Right ventricle myocardium superior (tissue), 1 donor: ENCODE measurements around the gene ZKSCAN4. TPM values are rescaled to one million over a fixed set of nuclear protein-coding genes. Genes with fewer than 3 reads are reported as not detected.
A peak's percentile ranks its signal among the peaks of the same experiment; 100 is the strongest.

Experiments
- ATAC-seq: fragments of 200-7000 bp; cut with Tn5 transposase; one replicate; pipeline ENCODE4 v1.9.1; 2020; ENCODE audit warnings: mild to moderate bottlenecking; ENCODE audit not compliant: poor library complexity
- DNase-seq: peaks from one replicate; pipeline ENCODE4 v3.0.0-alpha.2; 2020
- intact Hi-C: fragments of 100-400 bp; cut with DNase I; formaldehyde crosslinking; loops from one replicate; pipeline ENCODE4 v1.11.2; 2022
- total RNA-seq: library from RNA; stranded (reverse); fragmentation: NEBNext Ultra II Directional; extraction: Animal tissue kit (Norgen Biotek cat#: 25700); gene quantifications from one replicate; pipeline ENCODE4 v1.2.1, GENCODE V29; 2021
- donor health status: DM: no; HTN: yes; CAD: no; lungs with severe emphysema.

The ZKSCAN4 gene
- total RNA-seq, 1 donor from 2014 or later, result 2.6 TPM

GRCh38 chr6:28215425-28215824, 36.6 kb downstream of the ZKSCAN4 start:
- ATAC-seq, result no peak
- intact Hi-C loops, result no loop called here
- DNase-seq, result no peak

- no peak for ATAC-seq
- no peak for DNase-seq
- intact Hi-C loops, result no loop called here
Observed at GRCh38 chr6:28213213-28213523, 38.9 kb downstream of the ZKSCAN4 start.

GRCh38 chr6:28212510-28213212, 39.4 kb downstream of the ZKSCAN4 start:
- DNase-seq, result peak; percentile 50
- intact Hi-C loops, result no loop called here
- peak; percentile 38 for ATAC-seq

GRCh38 chr6:28211840-28212509, 40.1 kb downstream of the ZKSCAN4 start:
- ATAC-seq, result no peak
- DNase-seq, result no peak
- intact Hi-C loops, result no loop called here

- intact Hi-C loops, result no loop called here
- ATAC-seq, result no peak
Observed at GRCh38 chr6:28209753-28210535, 42.1 kb downstream of the ZKSCAN4 start.

GRCh38 chr6:28208111-28208659, 43.9 kb downstream of the ZKSCAN4 start:
- DNase-seq (no peak), ATAC-seq (no peak)
- intact Hi-C loops, result no loop called here

More at GRCh38 chr6:28209753-28210535, 42.1 kb downstream of the ZKSCAN4 start:
- DNase-seq, result no peak

GRCh38 chr6:28207510-28208110, 44.5 kb downstream of the ZKSCAN4 start:
- ATAC-seq, result peak; percentile 45
- intact Hi-C loops, result no loop called here
- DNase-seq, result no peak

GRCh38 chr6:28206928-28207509, 45.0 kb downstream of the ZKSCAN4 start:
- ATAC-seq (no peak), DNase-seq (no peak)
- intact Hi-C loops, result no loop called here

- no peak for ATAC-seq
- intact Hi-C loops, result no loop called here
- no peak for DNase-seq
Observed at GRCh38 chr6:28206527-28206926, 45.5 kb downstream of the ZKSCAN4 start.

- intact Hi-C loops, result no loop called here
- ATAC-seq (no peak), DNase-seq (no peak)
Observed at GRCh38 chr6:28205879-28206278, 46.2 kb downstream of the ZKSCAN4 start.

GRCh38 chr6:28203201-28203600, 48.9 kb downstream of the ZKSCAN4 start:
- no peak for DNase-seq
- intact Hi-C loops, result no loop called here
- no peak for ATAC-seq

GRCh38 chr6:28200020-28200419, 52.0 kb downstream of the ZKSCAN4 start:
- no peak for DNase-seq
- ATAC-seq, result no peak
- intact Hi-C loops, result no loop called here

Other genes starting within 250 kb of the ZKSCAN4 start
- gene ZNF165, start 171.7 kb downstream of the ZKSCAN4 start, total RNA-seq, result 0.56 TPM
- 1.2 TPM for gene ZSCAN16, start 127.7 kb downstream of the ZKSCAN4 start, total RNA-seq
- gene ZKSCAN8, start 110.4 kb downstream of the ZKSCAN4 start, total RNA-seq, result 12.0 TPM
- 8.2 TPM for gene ZSCAN9, start 27.0 kb downstream of the ZKSCAN4 start, total RNA-seq
- gene NKAPL, start 7.0 kb upstream of the ZKSCAN4 start, total RNA-seq, result 5.1 TPM
- 14.0 TPM for gene ZSCAN26, start 14.9 kb upstream of the ZKSCAN4 start, total RNA-seq
- 2.3 TPM for gene PGBD1, start 29.3 kb upstream of the ZKSCAN4 start, total RNA-seq
- 8.1 TPM for gene ZSCAN31, start 83.9 kb upstream of the ZKSCAN4 start, total RNA-seq
- gene ZKSCAN3, start 97.7 kb upstream of the ZKSCAN4 start, total RNA-seq, result 3.6 TPM
- gene ZSCAN12, start 147.5 kb upstream of the ZKSCAN4 start, total RNA-seq, result 1.9 TPM
- 2.1 TPM for gene ZSCAN23, start 191.2 kb upstream of the ZKSCAN4 start, total RNA-seq